ENCODE results near the gene IFITM10.

Gene IFITM10

DNA sequence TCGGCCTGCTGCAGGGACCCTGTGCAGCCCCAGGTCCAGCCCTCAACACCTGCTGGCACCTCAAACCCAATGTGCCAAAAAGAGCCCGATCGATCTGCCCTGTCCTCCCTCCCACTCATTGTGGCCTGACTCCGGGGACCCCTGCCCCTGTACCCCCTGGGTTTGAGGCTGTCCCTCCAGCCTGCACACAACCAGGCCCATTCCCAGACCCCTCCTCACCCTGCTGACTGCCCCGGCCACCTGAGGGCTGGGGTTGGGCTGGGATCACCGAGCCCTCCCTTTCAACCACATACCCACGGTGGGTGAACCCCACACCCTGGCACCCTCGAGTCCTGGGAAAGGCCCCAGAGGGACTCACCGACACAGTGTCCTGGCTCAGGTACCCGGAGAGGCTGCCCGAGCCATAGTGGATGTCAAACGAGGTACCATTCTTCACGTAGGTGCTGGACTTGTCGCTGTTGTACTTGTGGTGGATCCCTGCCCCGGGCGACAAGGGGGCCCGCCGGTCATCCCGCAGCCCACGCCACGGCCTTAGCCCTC, 8.3 kb upstream of the IFITM10 start:
- H3K4me1 Mint-ChIP-seq = no peaks in the 10 kb centered on the region
- TF ChIP-seq, protein P1, sequence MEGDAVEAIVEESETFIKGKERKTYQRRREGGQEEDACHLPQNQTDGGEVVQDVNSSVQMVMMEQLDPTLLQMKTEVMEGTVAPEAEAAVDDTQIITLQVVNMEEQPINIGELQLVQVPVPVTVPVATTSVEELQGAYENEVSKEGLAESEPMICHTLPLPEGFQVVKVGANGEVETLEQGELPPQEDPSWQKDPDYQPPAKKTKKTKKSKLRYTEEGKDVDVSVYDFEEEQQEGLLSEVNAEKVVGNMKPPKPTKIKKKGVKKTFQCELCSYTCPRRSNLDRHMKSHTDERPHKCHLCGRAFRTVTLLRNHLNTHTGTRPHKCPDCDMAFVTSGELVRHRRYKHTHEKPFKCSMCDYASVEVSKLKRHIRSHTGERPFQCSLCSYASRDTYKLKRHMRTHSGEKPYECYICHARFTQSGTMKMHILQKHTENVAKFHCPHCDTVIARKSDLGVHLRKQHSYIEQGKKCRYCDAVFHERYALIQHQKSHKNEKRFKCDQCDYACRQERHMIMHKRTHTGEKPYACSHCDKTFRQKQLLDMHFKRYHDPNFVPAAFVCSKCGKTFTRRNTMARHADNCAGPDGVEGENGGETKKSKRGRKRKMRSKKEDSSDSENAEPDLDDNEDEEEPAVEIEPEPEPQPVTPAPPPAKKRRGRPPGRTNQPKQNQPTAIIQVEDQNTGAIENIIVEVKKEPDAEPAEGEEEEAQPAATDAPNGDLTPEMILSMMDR (IDR thresholded peaks at IDR 0.05; ENCODE audit: unreplicated experiment in 3 of 3) = no peak
- peaks cover 5% of the 10 kb centered on the region for H3K36me3 Mint-ChIP-seq (ENCODE audit: low read depth)
- no peak overlapping the region for H3K4me3 Mint-ChIP-seq
- H3K9me3 Mint-ChIP-seq = no peaks in the 10 kb centered on the region
- H3K27ac Mint-ChIP-seq = no peak overlapping the region
- no peaks in the 10 kb centered on the region for H3K27me3 Mint-ChIP-seq (ENCODE audit: low read depth)

DNA sequence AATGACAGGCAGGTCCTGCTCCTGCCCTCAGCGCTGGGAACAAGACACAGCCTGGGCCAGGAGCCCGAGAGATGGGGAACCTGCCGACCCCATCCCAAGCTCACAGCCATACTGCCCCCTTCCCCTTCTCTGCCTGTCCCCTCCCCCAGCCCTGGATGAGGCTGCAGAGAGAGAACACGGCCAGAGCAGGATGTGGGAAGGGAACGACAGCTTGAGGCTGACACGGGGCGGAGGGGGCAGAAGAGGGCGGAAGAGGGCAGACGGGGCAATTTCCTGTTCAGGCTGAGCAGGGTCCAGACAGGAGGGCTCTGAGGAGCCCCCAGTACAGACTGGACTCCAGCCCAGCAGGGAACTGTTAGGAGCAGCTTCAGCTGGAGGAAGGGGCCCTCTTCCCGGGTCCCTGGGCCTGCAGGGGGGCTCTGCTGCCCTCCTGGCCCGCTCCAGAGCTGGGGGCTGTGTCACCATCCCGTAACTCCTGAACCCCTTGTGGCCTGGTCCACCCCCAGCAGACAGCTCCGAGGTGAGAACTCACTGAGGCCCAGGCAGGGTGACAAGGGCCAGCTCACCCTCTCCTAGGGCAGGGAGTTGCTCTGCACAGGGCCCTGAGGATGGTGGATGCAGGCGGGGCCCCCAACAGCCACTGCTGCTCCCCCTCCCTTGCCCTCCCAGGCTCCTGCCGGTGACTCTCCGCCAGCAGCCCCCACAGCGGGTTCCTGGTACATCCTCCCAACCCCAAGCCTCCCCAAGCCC, 7.6 kb upstream of the IFITM10 start:
- no peaks in the 10 kb centered on the region for H3K9me3 Mint-ChIP-seq
- H3K36me3 Mint-ChIP-seq (ENCODE audit: low read depth) = peaks cover 8% of the 10 kb centered on the region
- H3K4me3 Mint-ChIP-seq = no peak overlapping the region
- no peak overlapping the region for H3K27ac Mint-ChIP-seq
- no peaks in the 10 kb centered on the region for H3K27me3 Mint-ChIP-seq (ENCODE audit: low read depth)
- H3K4me1 Mint-ChIP-seq = no peaks in the 10 kb centered on the region
- TF ChIP-seq, protein P1 (IDR thresholded peaks at IDR 0.05; ENCODE audit: unreplicated experiment in 3 of 3) = no peak

DNA sequence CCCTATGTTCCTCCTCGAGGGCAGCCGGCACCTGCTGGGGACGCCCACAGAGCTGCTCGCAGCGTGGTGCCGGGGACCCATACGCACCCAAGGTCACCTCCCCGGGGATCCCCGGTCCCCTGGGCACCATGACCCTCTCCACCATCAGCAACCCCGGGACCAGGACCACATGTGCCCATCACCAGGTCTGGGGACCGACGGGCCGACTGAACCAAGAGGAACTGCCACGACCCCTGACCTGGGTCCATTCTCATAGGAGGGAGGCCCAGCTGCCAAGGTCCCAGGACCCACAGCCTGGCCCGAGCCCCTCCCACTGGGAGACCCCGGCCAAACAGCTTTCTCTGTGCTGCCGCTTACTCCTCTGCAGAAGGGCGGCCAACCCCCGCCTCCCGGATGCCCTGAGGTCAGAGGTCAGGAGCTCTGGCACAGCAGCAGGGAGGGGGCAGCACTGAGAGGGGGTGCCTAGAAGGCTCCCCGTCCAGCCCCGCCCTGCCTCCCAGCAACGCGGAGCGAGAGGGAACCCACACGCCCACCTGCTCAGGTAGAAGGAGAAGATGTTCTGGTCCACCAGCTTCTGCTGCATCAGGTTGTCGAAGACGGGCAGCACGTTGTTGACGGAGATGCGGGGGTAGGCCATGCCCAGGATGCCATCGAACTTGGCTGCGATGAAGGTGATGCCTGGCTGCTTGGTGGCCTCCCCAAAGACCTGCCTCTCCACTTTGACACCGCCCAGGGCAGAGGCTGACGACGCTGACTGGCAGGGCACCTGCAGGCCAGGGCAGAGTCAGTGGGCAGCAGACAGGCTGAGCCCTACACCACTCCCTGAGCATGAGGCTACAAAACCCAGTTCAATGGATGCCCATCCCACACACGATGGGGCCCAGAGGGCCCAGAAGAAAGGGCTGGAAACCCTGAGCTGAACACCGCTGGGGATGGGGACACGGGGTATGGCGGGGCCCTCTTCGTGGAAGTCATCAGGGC, 6.7 kb upstream of the IFITM10 start:
- Mint-ChIP-seq H3K27ac (no peak overlapping the region), H3K36me3 (ENCODE audit: low read depth) (peaks cover 9% of the 10 kb centered on the region), H3K27me3 (ENCODE audit: low read depth) (no peaks in the 10 kb centered on the region), H3K4me3 (no peak overlapping the region), H3K4me1 (no peaks in the 10 kb centered on the region), H3K9me3 (no peaks in the 10 kb centered on the region)
- TF ChIP-seq, protein P1 (IDR thresholded peaks at IDR 0.05; ENCODE audit: unreplicated experiment in 3 of 3) = no peak

DNA sequence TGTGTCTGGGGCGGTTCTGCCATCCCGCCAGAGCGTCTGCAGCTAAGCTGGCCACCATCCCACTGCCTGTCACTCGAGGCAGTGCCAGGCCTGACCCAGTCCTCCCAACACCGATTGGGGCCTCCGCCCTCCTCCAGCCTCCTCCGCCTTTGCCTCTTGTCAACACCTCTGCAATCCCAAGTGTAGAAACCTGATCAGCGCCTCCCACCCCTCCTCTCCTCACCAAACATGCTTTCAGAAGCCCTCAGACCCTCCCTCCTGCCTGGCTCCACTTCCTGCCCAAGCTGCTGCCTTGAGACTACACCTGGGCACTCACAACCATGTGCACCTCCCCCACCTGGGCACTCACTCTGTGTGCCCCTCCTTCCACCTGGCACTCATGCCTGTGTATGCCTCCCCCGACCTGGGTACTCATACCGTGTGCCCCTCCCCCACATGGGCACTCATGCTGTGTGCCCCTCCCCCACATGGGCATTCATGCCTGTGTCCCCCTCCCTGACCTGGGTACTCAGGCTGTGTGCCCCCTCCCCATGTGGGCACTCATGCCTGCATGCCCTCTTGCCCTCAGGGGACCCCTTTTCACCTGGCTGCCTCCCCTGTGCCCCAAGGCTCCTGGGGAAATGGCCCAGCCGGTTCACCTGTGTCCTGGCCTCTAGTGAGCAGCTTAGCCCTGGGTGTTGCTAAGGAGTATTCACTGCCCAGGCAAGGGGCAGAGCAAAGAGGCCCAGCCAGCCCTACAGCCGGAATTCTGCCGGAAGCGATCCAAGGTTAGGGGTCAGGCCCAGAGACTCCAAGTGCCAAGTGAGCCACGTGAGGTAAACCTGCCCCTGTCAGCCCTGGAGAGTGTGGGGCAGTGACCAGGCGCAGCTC, 5.5 kb upstream of the IFITM10 start:
- peaks cover 3% of the 10 kb centered on the region for H3K27me3 Mint-ChIP-seq (ENCODE audit: low read depth)
- H3K4me1 Mint-ChIP-seq = no peaks in the 10 kb centered on the region
- no peak overlapping the region for H3K4me3 Mint-ChIP-seq
- H3K27ac Mint-ChIP-seq = no peak overlapping the region
- H3K9me3 Mint-ChIP-seq = no peaks in the 10 kb centered on the region
- TF ChIP-seq, protein P1 (IDR thresholded peaks at IDR 0.05; ENCODE audit: unreplicated experiment in 3 of 3) = no peak
- H3K36me3 Mint-ChIP-seq (ENCODE audit: low read depth) = peaks cover 9% of the 10 kb centered on the region

DNA sequence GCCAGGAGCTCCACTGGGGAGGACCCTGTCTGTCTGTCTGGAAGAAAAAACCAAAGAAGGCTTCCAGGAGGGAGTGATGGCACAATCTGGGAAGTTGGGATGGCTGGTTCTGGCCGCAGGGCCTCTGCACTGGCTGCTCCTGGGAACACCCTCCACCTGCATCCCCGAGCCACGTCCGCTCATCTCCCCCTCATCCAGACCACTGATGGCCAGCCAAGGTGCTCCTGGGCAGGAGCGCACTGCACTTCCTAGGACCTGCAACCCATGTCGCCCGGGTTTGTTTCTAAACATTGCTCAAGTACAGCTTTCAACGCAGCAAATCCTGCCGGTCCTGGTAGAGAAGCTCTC, 4.9 kb upstream of the IFITM10 start:
- H3K27me3 Mint-ChIP-seq (ENCODE audit: low read depth) = peaks cover 8% of the 10 kb centered on the region

More for the DNA sequence above, 4.9 kb upstream of the IFITM10 start:
- Mint-ChIP-seq H3K36me3 (ENCODE audit: low read depth) (peaks cover 9% of the 10 kb centered on the region), H3K9me3 (no peaks in the 10 kb centered on the region), H3K4me1 (peaks cover 3% of the 10 kb centered on the region), H3K27ac (no peak overlapping the region), H3K4me3 (no peak overlapping the region)
- TF ChIP-seq, protein P1 (IDR thresholded peaks at IDR 0.05; ENCODE audit: unreplicated experiment in 3 of 3) = no peak
